ENCODE results near the gene WWC1.
A peak's percentile ranks its signal among the peaks of the same experiment; 100 is the strongest.
"Not testable (repeated sequence)": the region's sequence is repeated elsewhere in the genome, so short reads cannot be mapped to it uniquely, and the experiment has no call there.

WWC1 gene

GRCh38 chr5:168329302-168329701 lies 37.9 kb downstream of the WWC1 start:
- DNase-seq: no peak

- no peak for DNase-seq
These were observed 40.6 kb downstream of the WWC1 start for GRCh38 chr5:168332042-168332441.

GRCh38 chr5:168334280-168334679 lies 42.8 kb downstream of the WWC1 start:
- DNase-seq: peak in 15 of 56 donors; percentile 12 to 66 (median 50)

- peak in 27 of 56 donors; percentile 5 to 72 (median 41) for DNase-seq
These were observed 43.2 kb downstream of the WWC1 start for GRCh38 chr5:168334695-168335094.

GRCh38 chr5:168337361-168337760 lies 45.9 kb downstream of the WWC1 start:
- DNase-seq: no peak

- DNase-seq: no peak
These were observed 47.8 kb downstream of the WWC1 start for GRCh38 chr5:168339109-168339771.

GRCh38 chr5:168339772-168340140 lies 48.3 kb downstream of the WWC1 start:
- not testable (repeated sequence) for DNase-seq

GRCh38 chr5:168340487-168340886 lies 49.0 kb downstream of the WWC1 start:
- no peak for DNase-seq

GRCh38 chr5:168341178-168341577 lies 49.7 kb downstream of the WWC1 start:
- no peak for DNase-seq

- DNase-seq: no peak
These were observed 50.8 kb downstream of the WWC1 start for GRCh38 chr5:168342151-168342825.

- DNase-seq: no peak
These were observed 51.5 kb downstream of the WWC1 start for GRCh38 chr5:168342985-168343384.

GRCh38 chr5:168346417-168346816 lies 55.0 kb downstream of the WWC1 start:
- DNase-seq: no peak

- DNase-seq: no peak
These were observed 56.1 kb downstream of the WWC1 start for GRCh38 chr5:168347368-168348083.

- DNase-seq: no peak
These were observed 56.6 kb downstream of the WWC1 start for GRCh38 chr5:168348084-168348414.

- no peak for DNase-seq
These were observed 58.9 kb downstream of the WWC1 start for GRCh38 chr5:168350315-168350714.

- no peak for DNase-seq
These were observed 61.9 kb downstream of the WWC1 start for GRCh38 chr5:168353216-168353957.

GRCh38 chr5:168354397-168354796 lies 63.0 kb downstream of the WWC1 start:
- no peak for DNase-seq

GRCh38 chr5:168356171-168356570 lies 64.7 kb downstream of the WWC1 start:
- no peak for DNase-seq

GRCh38 chr5:168356592-168356991 lies 65.1 kb downstream of the WWC1 start:
- no peak for DNase-seq

- no peak for DNase-seq
These were observed 66.4 kb downstream of the WWC1 start for GRCh38 chr5:168357876-168358275.

GRCh38 chr5:168359820-168360460 lies 68.5 kb downstream of the WWC1 start:
- DNase-seq: no peak

Data from nucleus accumbens (tissue), 56 donors.